ENCODE measurements around the gene LRRN4.

- no peak for TF ChIP-seq CTCF (IDR thresholded peaks at IDR 0.05)
- TF ChIP-seq POLR2A (IDR thresholded peaks at IDR 0.05), result no peak
These were observed 12.0 kb downstream of the LRRN4 start for GRCh38 chr20:6041808-6042265.
